Endometrial microvascular endothelial cells (primary cell): ENCODE results near the gene GABARAPL1. TPM values are rescaled to one million over a fixed set of nuclear protein-coding genes. Genes with fewer than 3 reads are reported as not detected.

Experiments
- in situ Hi-C: cut with HindIII; loops from 2 replicates; pipeline ENCODE4 v1.10.0; 2017; ENCODE audit warnings: low sequenced_read_pairs, low pct_unique_long_range_greater_than_20kb; ENCODE audit errors: inconsistent ontology term
- total RNA-seq: library from RNA; depleted of rRNA; stranded (reverse); fragments of >200 nt; gene quantifications from one replicate; pipeline ENCODE4 v1.2.3, GENCODE V29; 2015; ENCODE audit errors: inconsistent ontology term

GABARAPL1 gene
- total RNA-seq, 1 donor from 2014 or later: 30.0 TPM

DNA sequence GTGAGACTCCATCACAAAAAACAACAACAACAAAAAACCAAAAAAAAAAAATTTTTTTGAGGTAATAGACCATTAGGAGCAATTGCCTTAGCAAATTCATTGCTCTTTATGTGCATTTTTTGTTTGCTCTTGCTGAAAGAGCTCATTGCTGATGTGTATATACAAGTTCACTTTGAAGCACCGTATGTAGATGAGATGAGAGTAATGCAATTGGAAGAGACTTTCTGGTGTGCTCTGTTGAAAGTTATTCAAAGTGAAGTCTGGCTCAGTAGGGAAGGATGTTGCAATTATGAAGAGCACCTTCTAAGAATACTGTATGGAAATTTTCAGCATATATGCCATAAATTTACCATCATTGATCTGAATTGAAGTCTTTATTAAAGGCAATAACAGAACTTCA lies 48.2 kb downstream of the GABARAPL1 start:
- in situ Hi-C loops: no loop called here

- in situ Hi-C loops: no loop called here
Measured at GRCh38 chr12:10268037-10268436, 55.4 kb downstream of the GABARAPL1 start.

DNA sequence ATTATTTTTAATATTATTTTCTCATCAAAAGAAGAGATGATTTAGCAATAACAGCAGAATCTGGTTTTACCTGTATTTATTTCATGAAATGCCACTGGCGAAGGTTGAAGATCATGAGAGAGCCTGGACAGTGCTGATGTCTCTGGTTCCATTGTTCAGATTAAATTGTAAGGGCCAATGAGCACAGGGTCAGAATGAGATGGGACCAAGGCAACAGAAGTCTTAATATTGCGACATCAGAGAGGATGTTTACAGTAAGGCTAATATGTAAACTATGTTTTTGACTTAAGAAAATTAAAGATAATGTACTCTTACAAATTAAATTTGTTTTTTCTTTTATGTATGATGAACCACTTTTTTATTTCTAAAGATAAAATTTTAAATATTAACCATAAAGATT lies 59.8 kb downstream of the GABARAPL1 start:
- in situ Hi-C loops: no loop called here

Other genes with a start within 250 kb of the GABARAPL1 start
- gene CLEC12A, start 241.5 kb upstream of the GABARAPL1 start, total RNA-seq: not detected
- not detected for gene CLEC1B, start 213.8 kb upstream of the GABARAPL1 start, total RNA-seq
- gene CLEC12B, start 202.2 kb upstream of the GABARAPL1 start, total RNA-seq: 0.09 TPM
- gene CLEC9A, start 182.2 kb upstream of the GABARAPL1 start, total RNA-seq: not detected
- gene CLEC1A, start 113.9 kb upstream of the GABARAPL1 start, total RNA-seq: 54.4 TPM
- 0.84 TPM for gene CLEC7A, start 82.7 kb upstream of the GABARAPL1 start, total RNA-seq
- 1.5 TPM for gene OLR1, start 40.7 kb upstream of the GABARAPL1 start, total RNA-seq
- not detected for gene TMEM52B, start 33.8 kb upstream of the GABARAPL1 start, total RNA-seq
- gene KLRD1, start 95.0 kb downstream of the GABARAPL1 start, total RNA-seq: not detected
- not detected for gene KLRK1, start 177.2 kb downstream of the GABARAPL1 start, total RNA-seq
- gene KLRC4, start 196.9 kb downstream of the GABARAPL1 start, total RNA-seq: not detected
- gene KLRC3, start 207.7 kb downstream of the GABARAPL1 start, total RNA-seq: not detected
- not detected for gene KLRC2, start 223.1 kb downstream of the GABARAPL1 start, total RNA-seq
- not detected for gene KLRC1, start 240.5 kb downstream of the GABARAPL1 start, total RNA-seq